Duodenal mucosa (tissue), 2 donors: ENCODE data around the gene KRT82.

Source experiments
- H3K27ac ChIP-seq: one replicate; pipeline ENCODE4 v1.7.0; 2013; ENCODE audit warnings: low read depth, low read length
- H3K27me3 ChIP-seq, 2 donors: one replicate each; pipeline ENCODE4 v1.7.0; 2013; ENCODE audit warnings: low read length in 2 of 2, control low read depth in 1 of 2; ENCODE audit not compliant: insufficient read depth in 2 of 2, control insufficient read depth in 1 of 2
- H3K36me3 ChIP-seq, 2 donors: one replicate each; pipeline ENCODE4 v1.7.0; 2013; ENCODE audit warnings: low read length in 2 of 2, control low read depth in 1 of 2; ENCODE audit not compliant: insufficient read depth in 2 of 2, control insufficient read depth in 1 of 2
- H3K4me1 ChIP-seq, 2 donors: one replicate each; pipeline ENCODE4 v1.7.0; 2013; ENCODE audit warnings: low read length in 2 of 2, control low read depth in 1 of 2; ENCODE audit not compliant: insufficient read depth in 2 of 2, control insufficient read depth in 1 of 2
- H3K4me3 ChIP-seq, 2 donors: one replicate each; pipeline ENCODE4 v1.7.0; 2013; ENCODE audit warnings: low read length in 2 of 2, low read depth in 1 of 2
- H3K9ac ChIP-seq, 2 donors: one replicate each; pipeline ENCODE4 v1.7.0; 2013; ENCODE audit warnings: low read length in 2 of 2, low read depth in 1 of 2
- H3K9me3 ChIP-seq, 2 donors: one replicate each; pipeline ENCODE4 v1.7.0; 2013; ENCODE audit warnings: low read length in 2 of 2, control low read depth in 1 of 2; ENCODE audit not compliant: control insufficient read depth in 1 of 2

Gene KRT82

GRCh38 chr12:52356031-52356761 is 49.9 kb downstream of the KRT82 start:
- H3K9me3 ChIP-seq: no peaks in the 10 kb centered on the region
- H3K9ac ChIP-seq: no peak overlapping the region
- H3K27me3 ChIP-seq: peaks cover 0 to 4% of the 10 kb centered on the region in 2 donors
- H3K27ac ChIP-seq: no peak overlapping the region
- H3K4me3 ChIP-seq: no peak overlapping the region
- H3K4me1 ChIP-seq: no peaks in the 10 kb centered on the region
- no peaks in the 10 kb centered on the region for H3K36me3 ChIP-seq

DNA sequence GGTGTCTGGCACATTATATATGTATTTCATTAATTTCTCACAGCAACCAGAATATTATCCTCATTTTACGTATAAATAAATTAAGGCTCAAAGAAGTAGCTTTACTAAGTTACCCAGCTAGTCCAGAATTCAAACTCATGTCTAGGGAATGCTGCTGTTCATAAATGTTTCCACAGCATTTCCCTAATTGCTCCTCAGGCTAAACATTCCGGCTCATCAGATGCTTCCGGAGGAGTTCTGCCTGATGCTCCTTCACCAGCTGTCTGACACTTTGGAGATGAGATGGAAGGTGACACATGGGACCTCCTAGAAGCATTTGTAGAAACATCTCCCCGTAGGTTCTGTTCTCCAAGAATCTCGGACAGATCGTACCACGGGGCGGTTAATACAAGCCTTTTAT is 51.0 kb downstream of the KRT82 start:
- Histone ChIP-seq H3K9ac (no peak overlapping the region), H3K4me3 (no peak overlapping the region), H3K4me1 (no peaks in the 10 kb centered on the region), H3K27ac (no peak overlapping the region), H3K9me3 (no peaks in the 10 kb centered on the region), H3K36me3 (no peaks in the 10 kb centered on the region), H3K27me3 (peaks cover 0 to 4% of the 10 kb centered on the region in 2 donors)

DNA sequence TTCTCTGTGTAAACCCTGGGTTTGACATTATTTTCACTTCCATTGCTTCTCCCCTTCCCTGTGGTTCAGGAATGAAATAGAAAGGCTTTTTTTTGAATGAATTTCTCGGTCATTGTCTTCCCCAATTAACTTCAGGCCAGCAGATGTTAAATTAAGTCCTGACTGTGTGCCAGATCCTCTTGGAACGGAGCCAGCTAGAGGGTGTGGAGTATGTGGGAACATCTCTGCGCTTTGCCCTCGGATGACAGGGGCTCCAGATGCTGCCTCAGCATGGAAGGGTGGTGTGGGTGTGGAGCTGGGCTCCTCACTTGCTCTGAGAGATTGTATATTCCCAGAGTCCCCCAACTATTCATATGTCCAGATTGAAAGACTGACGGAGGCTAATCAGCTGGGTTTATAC is 51.9 kb downstream of the KRT82 start:
- Histone ChIP-seq H3K36me3 (no peaks in the 10 kb centered on the region), H3K9me3 (no peaks in the 10 kb centered on the region), H3K9ac (no peak overlapping the region), H3K4me3 (no peak overlapping the region), H3K27ac (no peak overlapping the region), H3K4me1 (no peaks in the 10 kb centered on the region), H3K27me3 (peaks cover 0 to 4% of the 10 kb centered on the region in 2 donors)

- no peaks in the 10 kb centered on the region for H3K9me3 ChIP-seq
- peaks cover 0 to 4% of the 10 kb centered on the region in 2 donors for H3K27me3 ChIP-seq
- H3K27ac ChIP-seq: no peak overlapping the region
- no peaks in the 10 kb centered on the region for H3K4me1 ChIP-seq
- no peak overlapping the region for H3K9ac ChIP-seq
- no peaks in the 10 kb centered on the region for H3K36me3 ChIP-seq
- no peak overlapping the region for H3K4me3 ChIP-seq
These were observed 52.4 kb downstream of the KRT82 start for GRCh38 chr12:52353766-52354165.

DNA sequence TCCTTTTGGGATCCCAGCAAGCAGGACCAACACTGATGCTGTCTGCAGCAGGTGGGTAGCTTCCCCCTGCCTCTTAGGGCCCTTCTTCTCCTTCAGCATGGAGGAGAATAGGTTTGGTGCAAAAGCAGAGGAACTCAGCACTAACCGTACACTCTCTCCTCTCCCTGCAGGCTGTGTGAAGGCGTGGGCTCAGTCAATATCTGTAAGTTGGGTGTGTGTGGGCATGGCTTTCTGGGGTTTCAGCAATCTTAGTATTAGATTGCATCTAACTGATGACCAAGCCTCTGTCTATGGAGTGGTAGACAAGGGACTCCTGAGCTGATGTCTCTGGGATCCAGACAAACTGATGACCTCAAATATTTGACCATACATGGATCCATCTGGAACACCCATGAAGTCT is 53.2 kb downstream of the KRT82 start:
- Histone ChIP-seq H3K9ac (no peak overlapping the region), H3K27me3 (peaks cover 0 to 4% of the 10 kb centered on the region in 2 donors), H3K4me1 (peaks cover 0 to 5% of the 10 kb centered on the region in 2 donors), H3K27ac (no peak overlapping the region), H3K36me3 (no peaks in the 10 kb centered on the region), H3K4me3 (no peak overlapping the region), H3K9me3 (no peaks in the 10 kb centered on the region)

GRCh38 chr12:52351196-52352059 is 54.7 kb downstream of the KRT82 start:
- Histone ChIP-seq H3K36me3 (no peaks in the 10 kb centered on the region), H3K4me3 (no peak overlapping the region), H3K4me1 (peaks cover 7 to 13% of the 10 kb centered on the region in 2 donors), H3K9ac (no peak overlapping the region), H3K27ac (no peak overlapping the region), H3K27me3 (peaks cover 0 to 4% of the 10 kb centered on the region in 2 donors), H3K9me3 (no peaks in the 10 kb centered on the region)

- Histone ChIP-seq H3K4me3 (no peak overlapping the region), H3K4me1 (peaks cover 7 to 13% of the 10 kb centered on the region in 2 donors), H3K27me3 (peaks cover 0 to 4% of the 10 kb centered on the region in 2 donors), H3K9me3 (no peaks in the 10 kb centered on the region), H3K27ac (no peak overlapping the region), H3K9ac (no peak overlapping the region), H3K36me3 (no peaks in the 10 kb centered on the region)
These were observed 55.3 kb downstream of the KRT82 start for GRCh38 chr12:52350786-52351185.

DNA sequence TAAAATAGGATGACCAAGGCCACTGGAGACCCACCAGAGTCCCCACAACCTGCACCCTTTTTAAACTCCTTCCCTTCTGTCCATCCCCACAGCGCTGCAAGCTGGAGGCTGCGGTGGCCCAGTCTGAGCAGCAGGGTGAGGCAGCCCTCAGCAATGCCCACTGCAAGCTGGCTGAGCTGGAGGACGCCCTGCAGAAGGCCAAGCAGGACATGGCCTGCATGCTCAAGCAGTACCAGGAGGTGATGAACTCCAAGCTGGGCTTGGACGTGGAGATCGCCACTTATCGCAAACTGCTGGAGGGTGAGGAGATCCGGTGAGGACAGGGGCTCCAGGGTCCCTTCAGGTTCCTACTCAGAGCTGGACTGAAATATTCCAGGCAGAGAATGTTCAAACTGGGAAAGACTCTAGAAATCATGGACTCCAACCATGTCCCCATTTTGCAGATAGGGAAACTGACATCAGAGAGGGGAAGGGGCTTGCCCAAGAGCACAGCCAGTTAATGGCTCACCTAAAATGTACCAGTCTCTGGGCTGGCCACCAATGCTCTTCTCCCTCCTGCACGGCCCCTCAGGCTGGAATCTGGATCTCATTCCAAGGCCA is 56.0 kb downstream of the KRT82 start:
- Histone ChIP-seq H3K4me1 (peaks cover 7 to 13% of the 10 kb centered on the region in 2 donors), H3K4me3 (no peak overlapping the region), H3K27ac (no peak overlapping the region), H3K9me3 (no peaks in the 10 kb centered on the region), H3K9ac (no peak overlapping the region), H3K36me3 (no peaks in the 10 kb centered on the region), H3K27me3 (peaks cover 0 to 4% of the 10 kb centered on the region in 2 donors)

GRCh38 chr12:52349196-52349595 is 56.9 kb downstream of the KRT82 start:
- H3K4me3 ChIP-seq: no peak overlapping the region
- no peak overlapping the region for H3K9ac ChIP-seq
- H3K4me1 ChIP-seq: peaks cover 7 to 13% of the 10 kb centered on the region in 2 donors
- no peaks in the 10 kb centered on the region for H3K9me3 ChIP-seq
- H3K27ac ChIP-seq: no peak overlapping the region
- no peaks in the 10 kb centered on the region for H3K36me3 ChIP-seq
- H3K27me3 ChIP-seq: no peaks in the 10 kb centered on the region
